CD4-positive, alpha-beta T cell treated with Interleukin-10 for 1 hour (primary cell): ENCODE data around the gene DCAF4.

ENCODE experiments used
- DNase-seq: peaks from one replicate; pipeline ENCODE4 v3.0.0-alpha.2; 2020

DCAF4 gene

DNA sequence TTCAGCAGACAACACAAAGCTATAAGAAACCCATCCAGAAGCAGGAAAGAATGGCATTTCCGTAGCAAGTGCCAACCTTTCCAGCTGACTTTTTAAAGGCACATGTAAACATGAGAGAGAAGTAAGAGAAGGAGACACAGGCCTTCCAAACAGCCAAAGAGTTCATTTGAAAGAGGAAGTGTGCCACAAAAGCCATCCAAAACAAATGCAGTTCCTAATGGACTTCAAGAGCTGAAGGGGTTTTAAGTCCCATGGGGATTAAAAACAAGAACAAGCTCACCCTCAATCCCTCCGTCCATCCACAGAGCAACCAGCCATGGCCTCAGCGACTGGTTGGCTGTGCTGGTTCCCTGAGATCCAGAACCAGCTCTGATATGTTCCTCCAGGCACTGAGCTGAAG lies 27.8 kb upstream of the DCAF4 start:
- DNase-seq = no peak

DNA sequence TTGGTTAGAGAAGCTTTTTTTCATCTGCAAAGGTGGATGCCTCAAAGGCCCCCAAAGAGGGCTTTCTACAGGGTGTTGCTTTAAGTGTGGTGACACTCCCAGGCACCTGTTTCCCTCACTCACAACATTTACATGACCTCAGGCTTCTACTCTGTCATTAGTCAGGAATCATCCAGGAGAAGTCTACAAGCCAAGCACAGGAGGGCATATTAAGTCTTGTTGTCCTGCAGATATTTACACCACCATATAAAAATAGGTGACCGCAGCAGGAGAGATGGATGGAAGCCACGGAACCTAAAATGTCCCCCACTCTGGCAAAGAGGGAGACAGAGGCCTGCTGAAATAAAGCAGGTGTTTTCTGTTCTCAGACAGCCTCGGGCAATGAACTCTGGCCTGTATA lies 24.9 kb upstream of the DCAF4 start:
- DNase-seq = no peak

DNA sequence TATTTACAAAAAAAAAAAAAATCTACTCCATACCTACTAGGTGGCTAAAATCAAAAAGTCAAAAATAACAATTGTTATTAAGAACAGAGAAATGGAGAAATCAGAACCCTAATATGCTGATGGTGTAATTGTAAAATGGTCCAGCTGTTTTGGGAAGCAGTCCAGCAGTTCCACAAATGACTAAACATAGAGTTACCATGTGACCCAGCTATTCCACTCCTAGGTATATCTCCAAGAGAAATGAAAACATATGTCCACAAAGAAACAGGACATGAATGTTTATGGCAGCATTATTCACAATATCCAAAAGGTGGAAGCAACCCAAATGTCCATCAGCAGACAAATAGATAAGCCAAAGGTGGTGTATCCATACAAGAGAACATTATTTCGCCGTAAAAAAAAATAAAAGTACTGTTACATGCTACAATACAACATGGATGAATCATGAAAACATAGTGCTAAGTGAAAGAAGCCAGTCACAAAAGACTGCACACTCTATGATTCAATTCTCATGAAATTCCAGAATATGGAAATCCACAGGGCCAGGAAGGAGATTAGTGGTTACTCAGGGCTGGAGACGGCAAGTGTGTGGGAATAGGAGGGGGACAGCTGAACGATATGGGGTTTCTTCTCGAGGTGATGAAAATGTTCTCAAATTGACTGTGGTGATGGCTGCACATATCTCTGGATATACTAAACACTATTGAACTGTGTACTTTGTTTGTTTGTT lies 23.3 kb upstream of the DCAF4 start:
- DNase-seq = no peak

DNA sequence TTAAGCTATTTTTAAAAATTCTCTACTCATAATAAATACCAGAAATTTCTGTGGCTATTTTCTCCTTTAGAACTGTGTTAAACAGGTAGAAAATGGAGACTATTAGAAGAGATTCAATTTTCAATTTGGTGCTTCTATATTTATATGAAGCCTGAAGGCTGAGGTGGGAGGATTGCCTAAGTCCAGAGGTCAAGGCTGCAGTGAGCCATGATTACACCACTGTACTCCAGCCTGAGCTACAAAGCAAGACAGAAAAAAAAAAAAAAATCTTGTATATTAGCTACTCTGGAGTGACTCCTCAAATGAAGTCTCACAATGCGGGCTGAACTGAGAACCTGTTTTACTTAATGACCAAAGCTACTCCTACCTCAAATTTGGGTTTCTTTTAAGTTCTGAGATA lies 22.5 kb upstream of the DCAF4 start:
- no peak for DNase-seq

DNA sequence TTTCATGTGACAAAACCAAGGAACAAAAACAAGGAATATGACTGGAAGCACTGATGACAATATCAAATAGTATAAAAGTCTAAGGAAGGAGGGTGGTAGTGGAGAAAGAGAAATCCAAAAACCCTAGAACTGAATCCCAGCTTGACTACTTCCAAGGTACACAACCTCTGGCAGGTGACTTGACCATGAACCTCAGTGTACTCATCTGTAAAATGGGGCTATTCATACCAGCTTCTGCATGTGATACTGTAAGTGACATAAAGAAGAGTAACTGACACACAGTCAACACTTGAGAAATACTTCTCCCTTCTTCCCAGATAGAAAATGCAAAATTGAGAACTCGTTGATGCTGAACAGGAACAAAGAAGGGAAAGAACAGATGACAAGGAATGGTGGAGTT lies 22.0 kb upstream of the DCAF4 start:
- no peak for DNase-seq

DNA sequence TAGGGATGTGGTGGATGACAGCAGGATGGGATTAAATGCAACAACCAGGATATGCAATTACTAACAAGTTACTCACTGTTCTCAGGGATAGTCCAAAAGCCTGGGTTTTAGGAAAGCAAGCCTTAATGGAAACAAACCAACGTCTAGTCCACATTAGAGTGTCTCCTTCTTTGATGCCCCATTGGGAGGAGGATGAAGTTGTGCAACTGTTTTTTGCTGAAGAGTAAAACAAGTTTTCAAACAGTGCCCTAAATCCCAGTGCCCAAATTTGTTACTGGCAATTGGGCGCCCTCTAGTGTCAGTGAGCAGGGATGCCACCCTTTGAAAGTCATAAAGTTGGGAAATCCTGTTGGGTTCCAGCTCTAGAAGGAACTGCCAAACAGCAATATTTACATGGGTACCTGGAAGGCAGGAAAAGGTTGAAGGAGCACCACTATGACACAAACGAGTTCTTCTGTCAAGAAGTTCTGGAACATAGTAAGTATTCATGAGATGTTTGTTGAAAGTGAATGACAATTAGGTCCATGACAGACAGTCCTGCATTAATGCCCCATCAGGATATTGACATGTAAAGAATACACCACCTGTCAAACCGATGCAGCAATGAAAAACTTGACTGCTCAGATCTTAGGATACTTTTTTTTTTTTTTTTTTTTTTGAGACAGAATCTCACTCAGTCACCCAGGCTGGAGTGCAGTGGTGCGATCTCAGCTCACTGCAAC lies 21.3 kb upstream of the DCAF4 start:
- DNase-seq = peak; percentile 75

DNA sequence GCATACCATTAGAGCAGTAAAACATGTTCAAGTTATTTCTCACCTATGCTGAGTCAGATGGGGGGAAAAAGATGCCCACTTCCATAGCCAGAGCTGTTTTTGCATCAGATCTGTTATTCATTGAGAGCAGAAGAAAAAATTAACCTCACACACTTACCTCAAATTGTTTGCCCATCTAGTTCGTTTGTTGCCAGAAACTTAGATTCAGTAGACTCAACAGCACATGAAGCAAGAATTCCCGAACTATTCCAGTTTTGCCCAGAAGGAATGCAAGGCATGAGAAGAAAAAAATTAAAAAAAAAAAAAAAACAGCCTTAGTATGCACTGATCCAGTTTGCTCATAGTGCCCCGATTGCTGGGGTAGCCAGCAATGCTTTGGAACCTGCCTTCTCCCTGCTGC lies 19.9 kb upstream of the DCAF4 start:
- DNase-seq = no peak

DNA sequence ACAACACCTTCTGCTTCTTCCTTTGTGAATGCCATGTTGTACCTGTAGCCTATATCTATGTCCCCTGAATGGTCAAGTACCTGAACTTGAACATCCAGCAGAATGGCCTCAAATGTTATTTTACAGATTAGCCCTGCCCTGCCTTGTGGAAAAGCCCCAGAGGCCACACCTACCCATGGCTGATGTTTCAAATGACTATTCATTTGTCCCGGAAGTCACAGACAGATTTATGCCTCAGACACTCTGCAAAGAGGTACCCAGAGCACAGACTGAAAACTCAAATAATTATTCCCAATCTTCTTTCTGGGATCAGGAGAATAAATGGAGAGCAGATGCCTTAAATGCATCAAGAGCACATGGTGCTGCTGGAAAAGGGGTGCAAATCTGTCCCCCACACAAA lies 19.4 kb upstream of the DCAF4 start:
- DNase-seq = no peak

DNA sequence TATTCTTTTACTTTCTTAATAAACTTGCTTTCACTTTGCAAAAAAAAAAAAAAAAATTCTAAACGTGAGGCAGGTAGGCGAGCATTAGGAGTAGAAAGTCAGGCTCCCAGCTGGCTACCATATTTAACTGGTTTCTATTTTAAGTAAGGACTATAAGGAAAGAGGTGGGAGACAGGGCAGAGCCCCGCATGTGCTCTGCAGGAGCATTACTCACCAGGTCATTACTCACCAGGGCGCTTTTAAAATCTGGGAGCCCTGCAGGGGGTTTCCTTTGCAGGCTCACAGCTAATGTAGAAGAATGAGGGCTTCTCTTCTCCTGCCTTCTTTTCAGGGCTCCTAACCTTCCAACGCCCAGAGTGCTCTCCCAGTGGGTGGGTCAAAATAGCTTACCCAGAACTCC lies 18.4 kb upstream of the DCAF4 start:
- DNase-seq = no peak

DNA sequence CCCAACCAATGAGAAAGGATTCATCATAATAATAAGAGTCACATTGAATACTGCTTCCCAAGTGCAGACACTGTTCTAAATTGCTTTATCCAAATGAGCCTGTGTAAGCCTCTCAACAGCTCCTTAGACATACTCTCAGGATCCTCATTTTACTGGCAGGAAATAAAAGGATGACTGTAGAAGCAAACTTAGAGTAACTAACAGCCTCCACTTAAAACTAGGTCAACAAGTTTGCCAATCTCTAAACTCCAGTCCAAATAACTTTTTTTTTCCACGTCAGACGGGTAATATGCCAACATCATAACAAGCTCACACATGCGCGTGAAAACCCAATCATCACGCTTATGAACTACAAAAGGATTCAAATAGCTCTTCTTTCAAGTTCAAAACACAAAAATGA lies 17.1 kb upstream of the DCAF4 start:
- DNase-seq = no peak

DNA sequence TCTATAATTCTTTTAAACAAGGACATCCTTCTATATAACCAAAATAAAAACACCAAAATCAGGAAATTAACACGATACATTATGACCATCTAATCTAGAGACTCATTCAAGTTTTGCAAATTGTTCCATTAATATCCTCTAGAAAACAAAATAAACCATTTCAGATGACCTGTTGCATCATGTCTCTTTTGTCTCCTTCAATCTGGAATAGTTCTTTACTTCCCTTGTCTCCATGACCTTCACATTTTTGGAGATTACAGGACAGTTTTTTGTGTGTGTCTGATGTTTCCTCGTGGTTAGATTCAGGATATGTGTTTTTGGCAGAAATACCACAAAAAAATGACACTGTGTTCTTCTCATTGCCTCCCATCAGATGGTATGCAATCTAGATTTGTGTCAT lies 12.5 kb upstream of the DCAF4 start:
- no peak for DNase-seq

DNA sequence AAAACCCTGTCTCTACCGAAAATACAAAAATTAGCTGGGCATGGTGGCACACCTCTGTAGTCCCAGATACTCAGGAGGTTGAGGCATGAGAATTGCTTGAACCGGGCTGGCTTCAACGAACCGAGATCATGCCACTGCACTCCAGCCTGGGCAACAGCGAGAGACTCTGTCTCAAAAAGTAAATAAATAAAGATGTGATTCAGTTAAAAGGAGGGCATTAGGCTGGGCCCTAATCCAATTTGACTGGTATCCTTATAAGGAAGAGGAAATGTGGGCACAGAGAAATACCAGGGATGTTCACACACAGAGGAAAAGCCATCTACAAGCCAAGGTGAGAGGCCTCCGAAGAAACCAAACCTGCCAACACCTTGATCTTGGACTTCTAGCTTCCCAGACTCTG lies 10.1 kb upstream of the DCAF4 start:
- DNase-seq = no peak

DNA sequence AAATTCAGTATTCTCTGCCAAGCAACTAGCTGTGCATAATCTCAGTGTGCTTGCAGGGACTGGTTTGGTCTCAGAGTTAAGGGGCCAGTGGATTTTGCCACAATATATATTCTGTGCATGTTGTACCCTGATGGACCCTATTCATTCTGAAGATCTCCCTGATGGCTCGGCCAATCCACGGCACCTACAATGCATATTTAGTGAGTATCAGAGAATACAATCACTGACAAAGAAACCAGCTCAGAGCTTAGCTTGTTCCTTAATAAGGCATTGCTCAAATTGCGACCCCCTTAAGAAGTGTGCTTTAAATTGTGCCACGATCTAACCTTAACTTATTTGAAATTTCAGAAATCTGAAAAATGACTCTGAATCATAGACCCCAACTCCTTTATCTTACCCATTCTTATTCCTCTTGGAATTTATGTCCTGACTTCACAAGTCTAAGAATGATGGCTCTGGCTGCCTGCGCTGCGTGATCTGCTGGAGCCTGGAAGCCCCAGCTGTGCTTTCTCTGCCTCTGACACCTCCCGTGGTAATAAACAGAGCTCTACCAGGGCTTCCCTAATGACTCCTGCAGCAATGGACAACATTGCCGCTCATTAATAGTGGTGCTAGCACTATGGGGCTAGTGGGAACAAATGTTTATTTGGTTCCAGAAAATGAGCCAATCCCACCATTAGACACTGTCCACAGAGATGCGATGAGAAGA lies 9.0 kb upstream of the DCAF4 start:
- no peak for DNase-seq

DNA sequence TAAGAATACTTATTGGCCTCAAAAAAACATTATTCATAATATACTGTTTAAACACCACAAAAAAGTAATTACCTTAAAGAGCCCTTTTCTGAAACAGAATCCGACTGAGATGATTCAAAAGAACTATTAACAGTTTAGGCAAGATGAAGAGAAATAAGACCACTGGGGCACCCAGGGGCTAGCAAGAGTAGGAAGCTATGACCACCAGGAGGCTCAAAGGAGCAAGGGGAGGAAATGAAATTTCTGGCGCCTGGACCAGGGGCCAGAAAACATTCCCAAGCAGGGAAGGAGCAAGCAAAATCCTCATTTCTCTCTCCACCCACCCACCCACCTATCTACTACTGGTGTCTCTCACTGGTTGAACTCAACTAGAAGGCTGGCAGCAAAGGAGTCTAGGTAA lies 6.3 kb upstream of the DCAF4 start:
- no peak for DNase-seq

DNA sequence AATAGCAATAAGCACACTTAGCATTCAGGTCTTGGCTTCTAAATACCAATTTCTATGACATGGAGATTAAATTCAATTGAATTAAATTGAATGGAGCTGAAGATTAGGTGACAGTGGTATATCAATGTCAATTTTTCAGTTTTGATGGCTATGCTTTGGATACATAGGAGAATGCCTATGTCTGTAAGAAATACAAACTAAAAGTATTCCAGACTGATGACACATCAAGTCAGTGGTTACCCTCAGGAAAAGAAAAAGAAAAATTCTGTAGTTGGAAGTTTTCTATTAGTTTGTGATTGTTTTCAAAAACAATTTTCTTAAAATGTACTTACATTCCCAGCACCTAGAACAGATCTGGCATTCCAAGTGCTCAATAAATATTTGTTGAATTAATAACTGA lies 4.9 kb upstream of the DCAF4 start:
- DNase-seq = no peak

DNA sequence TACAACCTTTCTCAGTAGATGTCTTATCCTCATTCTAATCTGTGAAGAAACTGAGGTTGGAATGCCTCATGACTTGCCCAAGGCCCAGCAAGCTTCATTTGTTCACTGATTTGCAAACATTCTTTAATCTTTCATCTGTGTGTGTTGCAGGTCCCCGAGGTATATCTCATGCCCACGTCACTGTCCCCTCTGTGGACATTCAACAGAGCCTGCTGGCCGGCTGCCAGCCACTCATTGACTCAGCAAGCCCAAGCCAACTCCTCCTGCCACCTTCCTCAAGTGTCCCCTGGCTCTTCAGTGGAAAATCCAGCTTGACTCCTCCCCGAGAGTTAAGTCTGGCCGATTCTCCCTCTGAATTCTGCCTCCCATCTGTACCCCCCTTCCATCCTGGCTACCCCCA lies 1.9 kb upstream of the DCAF4 start:
- no peak for DNase-seq

DNA sequence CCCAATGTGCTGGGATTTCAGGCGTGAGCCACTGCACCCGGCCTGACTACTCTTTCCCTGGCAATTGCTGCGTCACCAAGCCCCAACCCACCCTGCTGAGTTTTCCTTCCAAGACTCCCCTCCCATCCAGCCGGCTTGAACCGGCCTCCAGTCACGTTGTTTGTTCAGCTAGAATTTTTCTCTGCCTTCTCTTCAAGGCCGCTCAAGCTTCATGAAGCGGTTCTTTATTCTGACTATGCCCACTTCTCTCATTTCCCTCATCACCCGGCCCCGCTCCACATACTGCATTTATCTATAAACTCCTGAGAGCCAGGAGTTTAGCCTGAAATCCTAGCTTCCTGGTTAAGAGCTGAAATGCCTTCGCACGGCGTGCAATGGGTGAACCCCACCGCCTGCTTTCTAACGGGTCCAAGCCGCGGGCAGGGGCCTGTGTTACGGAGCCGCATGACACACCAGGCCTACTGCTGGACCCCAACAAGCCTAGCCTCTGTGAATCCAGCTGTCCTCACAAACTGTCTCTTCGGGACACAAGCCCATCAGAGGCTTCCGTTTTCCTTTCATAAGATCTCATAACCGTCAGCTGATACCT lies 999 bp upstream of the DCAF4 start:
- no peak for DNase-seq

DNA sequence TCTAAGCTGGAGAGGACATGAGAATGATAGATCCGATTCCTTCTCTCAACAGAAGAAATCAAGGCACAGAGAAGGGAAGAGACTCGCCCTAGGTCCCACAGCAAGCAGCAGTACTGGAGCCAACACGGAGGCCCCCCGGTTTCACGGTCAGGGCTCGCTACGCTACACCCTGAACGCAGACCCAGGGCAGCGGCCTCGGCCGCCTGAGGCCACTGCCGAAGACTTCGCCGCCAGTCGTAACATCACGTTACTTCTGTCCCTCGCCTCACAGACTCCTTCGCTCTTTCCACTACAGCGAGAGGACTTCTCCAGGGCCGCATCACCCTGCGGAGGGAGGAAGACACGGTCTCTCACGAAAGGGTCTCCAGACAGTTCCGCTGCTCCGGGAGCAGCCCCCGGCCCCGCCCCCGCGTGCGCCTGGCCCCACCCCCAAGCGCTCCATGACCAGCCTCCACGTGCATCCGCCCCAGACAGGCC lies 411 bp upstream of the DCAF4 start:
- DNase-seq = no peak

DNA sequence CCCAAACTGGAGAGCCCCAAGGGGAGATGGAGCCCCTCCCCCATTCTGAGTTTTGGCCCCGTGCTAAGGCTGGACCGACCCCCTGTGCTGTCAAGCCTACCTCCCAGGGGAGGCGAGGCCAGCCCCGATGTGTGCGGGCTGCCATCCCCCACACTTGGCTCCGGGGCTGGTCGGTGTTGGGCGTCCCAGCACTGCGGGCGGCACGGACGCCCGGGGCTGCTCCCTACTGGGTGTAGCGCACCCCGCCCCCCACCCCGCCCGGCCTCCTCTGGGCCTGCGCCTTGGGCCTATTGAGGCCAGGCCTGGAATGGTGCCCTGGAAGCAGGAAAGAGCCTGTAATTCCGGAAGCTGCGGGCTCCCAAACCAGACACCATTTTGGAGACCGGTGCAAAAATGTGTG lies 2.6 kb downstream of the DCAF4 start:
- DNase-seq = no peak

DNA sequence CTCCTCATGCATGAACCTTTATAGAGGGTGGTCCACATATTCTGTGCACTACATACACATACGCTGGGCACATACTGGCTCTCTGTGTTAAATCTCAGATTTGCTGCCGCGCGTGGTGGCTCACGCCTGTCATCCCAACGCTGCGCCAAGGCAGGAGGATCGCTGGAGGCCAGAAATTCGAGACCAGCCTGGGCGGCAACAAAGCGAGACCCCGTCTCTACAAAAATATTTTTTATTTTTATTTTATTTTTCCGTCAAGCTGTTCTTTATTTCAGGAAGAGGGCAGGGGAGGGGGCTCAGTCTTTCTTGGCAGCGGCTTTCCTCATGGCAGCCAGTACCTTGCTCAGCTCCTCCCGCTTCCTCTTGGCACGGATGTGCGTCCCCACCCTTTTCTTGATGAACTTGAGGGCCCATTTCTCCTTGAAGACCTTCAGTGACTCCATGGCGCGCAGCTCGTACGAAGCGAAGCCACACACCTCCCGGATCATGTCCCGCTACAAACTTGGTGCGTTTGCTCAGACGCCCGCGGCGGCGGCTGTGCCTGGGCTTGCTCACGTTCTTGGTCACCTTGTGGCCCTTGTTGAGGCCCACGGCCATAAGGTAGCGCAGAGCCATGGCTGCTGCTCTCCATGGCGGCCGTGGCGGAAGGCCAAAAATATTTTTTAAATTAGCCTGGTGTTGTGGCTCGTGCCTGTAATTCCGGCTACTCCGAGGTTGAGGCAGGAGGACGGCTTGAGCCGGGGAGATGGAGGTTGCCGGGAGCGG lies 3.2 kb downstream of the DCAF4 start:
- no peak for DNase-seq

DNA sequence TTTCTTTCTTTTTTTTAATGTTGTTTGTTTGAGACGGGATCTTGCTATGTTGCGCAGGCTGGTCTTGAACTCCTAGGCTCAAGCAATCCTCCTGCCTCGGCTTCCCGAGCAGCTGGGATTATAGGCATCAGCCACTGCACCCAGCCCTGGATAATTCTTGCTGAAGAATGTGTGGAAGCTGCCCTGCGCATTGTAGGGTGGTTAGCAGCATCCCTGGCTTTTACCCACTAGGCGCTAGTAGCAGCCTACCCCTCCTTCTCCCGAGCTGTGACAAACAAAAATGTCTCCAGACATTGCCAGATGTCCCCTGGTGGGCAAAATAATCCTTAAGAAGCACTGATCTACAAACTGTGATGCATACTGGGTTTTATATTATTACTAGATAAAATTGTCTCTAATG lies 6.6 kb downstream of the DCAF4 start:
- no peak for DNase-seq

DNA sequence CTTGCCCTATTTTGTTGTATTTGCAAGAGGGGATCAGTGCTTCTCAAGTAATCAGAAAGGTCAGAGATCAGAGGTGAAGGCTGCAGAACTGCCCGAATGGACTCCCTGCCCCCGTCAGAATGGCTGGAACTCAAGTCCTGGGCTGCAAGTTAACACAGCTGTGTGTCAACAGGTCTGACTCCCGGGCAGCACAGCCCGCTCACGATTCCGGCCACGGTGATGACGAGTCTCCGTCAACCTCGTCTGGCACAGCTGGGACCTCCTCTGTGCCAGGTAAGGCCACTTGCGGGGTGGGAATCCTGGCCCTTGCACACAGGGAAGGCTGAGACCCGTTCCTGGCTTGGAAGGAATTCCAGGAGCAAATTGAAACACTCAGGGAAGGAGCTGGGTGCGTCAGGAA lies 13.4 kb downstream of the DCAF4 start:
- no peak for DNase-seq
